Nephron progenitor cell (in vitro differentiated cells): Measurements from ENCODE around the gene DVL1.

ENCODE experiments used
- DNase-seq: peaks from one replicate; pipeline ENCODE4 v3.0.0; 2021
- H3K27ac Mint-ChIP-seq: 2 replicates; pipeline ENCODE4 v1.8.0; 2021; ENCODE audit warnings: mild to moderate bottlenecking, moderate library complexity, mixed read lengths
- H3K27me3 Mint-ChIP-seq: 2 replicates; pipeline ENCODE4 v1.8.0; 2021; ENCODE audit warnings: mild to moderate bottlenecking, low read depth, mixed read lengths; ENCODE audit not compliant: poor library complexity
- H3K36me3 Mint-ChIP-seq: 2 replicates; pipeline ENCODE4 v1.8.0; 2021; ENCODE audit warnings: low read depth, mixed read lengths
- H3K4me1 Mint-ChIP-seq: 2 replicates; pipeline ENCODE4 v1.8.0; 2021; ENCODE audit warnings: mixed read lengths
- H3K4me3 Mint-ChIP-seq: 2 replicates; pipeline ENCODE4 v1.8.0; 2021; ENCODE audit warnings: mild to moderate bottlenecking, moderate library complexity, mixed read lengths
- H3K9me3 Mint-ChIP-seq: 2 replicates; pipeline ENCODE4 v1.8.0; 2021; ENCODE audit warnings: mild to moderate bottlenecking, moderate library complexity, mixed read lengths
- CTCF ChIP-seq: fragments of 200-600 bp; sonication (generic); IDR thresholded peaks from 2 replicates; pipeline ENCODE4 v1.5.0; 2021; ENCODE audit warnings: antibody characterized with exemption

Gene DVL1

GRCh38 chr1:1359664-1360468 lies 10.6 kb upstream of the DVL1 start:
- peaks cover 50% of the 10 kb centered on the region for H3K4me1 Mint-ChIP-seq
- DNase-seq, result peak; percentile 56
- peak overlapping the region; percentile 65 for H3K4me3 Mint-ChIP-seq
- H3K27ac Mint-ChIP-seq, result peak overlapping the region; percentile 99
- H3K27me3 Mint-ChIP-seq, result peaks cover 6% of the 10 kb centered on the region
- no peaks in the 10 kb centered on the region for H3K36me3 Mint-ChIP-seq
- TF ChIP-seq CTCF, result no peak
- H3K9me3 Mint-ChIP-seq, result no peaks in the 10 kb centered on the region

DNA sequence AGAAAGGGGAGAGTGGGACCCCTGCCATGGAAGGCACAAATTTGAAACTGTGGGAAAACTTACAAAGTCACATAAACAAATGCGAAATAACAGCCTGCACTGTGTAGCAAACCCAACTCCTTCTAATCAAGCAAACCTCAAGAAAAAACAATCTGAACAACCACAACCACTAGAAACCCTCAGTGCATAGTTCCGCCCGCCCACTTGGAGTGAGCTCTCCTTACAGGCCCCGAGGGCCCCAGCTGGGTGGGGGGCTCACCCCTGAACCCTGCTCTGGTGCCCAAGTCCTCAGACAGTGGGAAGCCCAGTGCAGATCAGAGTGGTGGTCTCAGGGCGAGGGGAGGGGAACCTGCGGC lies 10.1 kb upstream of the DVL1 start:
- no peaks in the 10 kb centered on the region for H3K9me3 Mint-ChIP-seq
- H3K4me1 Mint-ChIP-seq, result peaks cover 52% of the 10 kb centered on the region
- H3K27me3 Mint-ChIP-seq, result peaks cover 6% of the 10 kb centered on the region
- no peak for DNase-seq
- H3K36me3 Mint-ChIP-seq, result no peaks in the 10 kb centered on the region
- TF ChIP-seq CTCF, result no peak
- peak overlapping the region; percentile 61 for H3K4me3 Mint-ChIP-seq
- peak overlapping the region; percentile 99 for H3K27ac Mint-ChIP-seq

- peak within 1 kb of the TSS; percentile 99 for H3K27ac Mint-ChIP-seq
- no peaks in the 10 kb centered on the region for H3K9me3 Mint-ChIP-seq
- no peaks in the 10 kb centered on the region for H3K36me3 Mint-ChIP-seq
- H3K4me3 Mint-ChIP-seq, result peak within 1 kb of the TSS; percentile 86
- DNase-seq, result peak; percentile 63
- peaks cover 5% of the 10 kb centered on the region for H3K27me3 Mint-ChIP-seq
- TF ChIP-seq CTCF, result no peak
- H3K4me1 Mint-ChIP-seq, result peaks cover 59% of the 10 kb centered on the region
These were observed 9.4 kb upstream of the DVL1 start, which contains the start of gene MXRA8 for GRCh38 chr1:1358433-1359271. Gene MXRA8, minus strand, starts transcription at chr1:1358555. Its CDS starts 51 bp downstream, at chr1:1358504.

- Mint-ChIP-seq H3K4me1 (peaks cover 66% of the 10 kb centered on the region), H3K27ac (peak overlapping the region; percentile 97), H3K36me3 (no peaks in the 10 kb centered on the region), H3K9me3 (no peaks in the 10 kb centered on the region), H3K27me3 (peaks cover 2% of the 10 kb centered on the region), H3K4me3 (peak overlapping the region; percentile 86)
- peak; percentile 49 for DNase-seq
- TF ChIP-seq CTCF, result no peak
These were observed 8.7 kb upstream of the DVL1 start for GRCh38 chr1:1357871-1358432.

- Mint-ChIP-seq H3K4me1 (peaks cover 71% of the 10 kb centered on the region), H3K9me3 (no peaks in the 10 kb centered on the region), H3K4me3 (peak overlapping the region; percentile 86), H3K27me3 (peaks cover 5% of the 10 kb centered on the region), H3K36me3 (no peaks in the 10 kb centered on the region), H3K27ac (peak overlapping the region; percentile 97)
- TF ChIP-seq CTCF, result no peak
- DNase-seq, result peak; percentile 33
These were observed 7.7 kb upstream of the DVL1 start for GRCh38 chr1:1356796-1357401.
